Activated gamma-delta T cell treated with Interleukin-2 at 50 U/mL for 16 hours (primary cell): ENCODE results near the gene G2E3.
"Not testable (repeated sequence)": the region's sequence is repeated elsewhere in the genome, so short reads cannot be mapped to it uniquely, and the experiment has no call there.

Source experiments
- DNase-seq: peaks from one replicate; pipeline ENCODE4 v3.0.0-alpha.2; 2020

G2E3 gene

GRCh38 chr14:30607156-30607780, 48.3 kb downstream of the G2E3 start:
- DNase-seq: no peak

GRCh38 chr14:30608533-30609006, 49.6 kb downstream of the G2E3 start:
- no peak for DNase-seq

GRCh38 chr14:30610787-30611343, 51.9 kb downstream of the G2E3 start:
- DNase-seq: no peak

- no peak for DNase-seq
These were observed 55.2 kb downstream of the G2E3 start for GRCh38 chr14:30614155-30614554.

- no peak for DNase-seq
These were observed 61.2 kb downstream of the G2E3 start for GRCh38 chr14:30620178-30620577.

- DNase-seq: no peak
These were observed 62.5 kb downstream of the G2E3 start for GRCh38 chr14:30621354-30621939.

- DNase-seq: peak; percentile 91
These were observed 63.2 kb downstream of the G2E3 start, which contains the start of gene SCFD1 for GRCh38 chr14:30621940-30622830. TSS of gene SCFD1 (plus strand) at chr14:30622319. CDS start at chr14:30622339, 20 bp downstream.

GRCh38 chr14:30623412-30624131, 64.6 kb downstream of the G2E3 start:
- DNase-seq: no peak

- DNase-seq: no peak
These were observed 65.1 kb downstream of the G2E3 start for GRCh38 chr14:30624132-30624423.

- no peak for DNase-seq
These were observed 66.6 kb downstream of the G2E3 start for GRCh38 chr14:30625533-30625932.

- DNase-seq: not testable (repeated sequence)
These were observed 70.5 kb downstream of the G2E3 start for GRCh38 chr14:30629432-30629831.

GRCh38 chr14:30630248-30630647, 71.3 kb downstream of the G2E3 start:
- no peak for DNase-seq

GRCh38 chr14:30632730-30633129, 73.8 kb downstream of the G2E3 start:
- DNase-seq: no peak

- DNase-seq: no peak
These were observed 80.0 kb downstream of the G2E3 start for GRCh38 chr14:30638926-30639325.

GRCh38 chr14:30641207-30641606, 82.2 kb downstream of the G2E3 start:
- DNase-seq: no peak

GRCh38 chr14:30644462-30644861, 85.5 kb downstream of the G2E3 start:
- DNase-seq: not testable (repeated sequence)

GRCh38 chr14:30645600-30645999, 86.6 kb downstream of the G2E3 start:
- no peak for DNase-seq

GRCh38 chr14:30648471-30648870, 89.5 kb downstream of the G2E3 start:
- no peak for DNase-seq

GRCh38 chr14:30651937-30652336, 93.0 kb downstream of the G2E3 start:
- no peak for DNase-seq

GRCh38 chr14:30655124-30655523, 96.2 kb downstream of the G2E3 start:
- no peak for DNase-seq

- no peak for DNase-seq
These were observed 96.7 kb downstream of the G2E3 start for GRCh38 chr14:30655658-30656057.

- DNase-seq: no peak
These were observed 97.3 kb downstream of the G2E3 start for GRCh38 chr14:30656190-30656632.

- no peak for DNase-seq
These were observed 98.1 kb downstream of the G2E3 start for GRCh38 chr14:30657050-30657449.
